HEK293 (cell line): Measurements from ENCODE around the gene ABCC10.
"Not testable (repeated sequence)": the region's sequence is repeated elsewhere in the genome, so short reads cannot be mapped to it uniquely, and the experiment has no call there.

Source experiments
- CTCF ChIA-PET: fragments of 350-600 bp; formaldehyde crosslinking; extraction: SDS; loops from one replicate; lab custom pipeline; 2021; ENCODE audit warnings: antibody characterized with exemption; lab: Yijun Ruan, JAX
- POLR2A ChIA-PET: fragments of 300-600 bp; formaldehyde crosslinking; extraction: SDS; loops from one replicate; lab custom pipeline; 2020; ENCODE audit warnings: antibody characterized with exemption, inconsistent platforms; lab: Yijun Ruan, JAX
- H3K27ac ChIP-seq: fragments of 200-500 bp; sonication (Bioruptor generic); 2 replicates; pipeline ENCODE4 v1.5.1; 2014; ENCODE audit warnings: low read depth, low read length, control low read depth, inconsistent platforms; ENCODE audit errors: extremely low read depth
- H3K36me3 ChIP-seq, 2 experiments: fragments of 200-500 bp in 1 of 2; sonication (Bioruptor generic) in 1 of 2; 1 replicate in 1 of 2; 2 replicates in 1 of 2; pipeline ENCODE4 v1.5.1; 2014 to 2017; ENCODE audit warnings: inconsistent platforms in 2 of 2, low read length in 2 of 2; ENCODE audit not compliant: control insufficient read depth in 2 of 2, insufficient read depth in 1 of 2
- H3K4me1 ChIP-seq: fragments of 200-500 bp; sonication (Bioruptor generic); 2 replicates; pipeline ENCODE4 v1.5.1; 2014; ENCODE audit warnings: mild to moderate bottlenecking, low read length, inconsistent platforms; ENCODE audit not compliant: control insufficient read depth, insufficient read depth
- H3K4me3 ChIP-seq: 2 replicates; pipeline ENCODE4 v1.5.1; 2011; ENCODE audit warnings: low read depth, mild to moderate bottlenecking, control low read depth, low read length, moderate library complexity
- H3K9me3 ChIP-seq: fragments of 200-500 bp; sonication (Bioruptor generic); 2 replicates; pipeline ENCODE4 v1.5.1; 2014; ENCODE audit warnings: low read depth, low read length, inconsistent platforms; ENCODE audit not compliant: control insufficient read depth, insufficient read depth
- SALL2 ChIP-seq: fragments of 450-650 bp; formaldehyde crosslinking; IDR thresholded peaks from 2 replicates; pipeline ENCODE4 v1.5.0; 2017; ENCODE audit warnings: missing biosample characterization, mild to moderate bottlenecking, missing genetic modification characterization, borderline replicate concordance
- ZNF112 ChIP-seq: fragments of 450-650 bp; formaldehyde crosslinking; IDR thresholded peaks from 2 replicates; pipeline ENCODE4 v1.5.0; 2017; ENCODE audit warnings: missing biosample characterization, missing genetic modification characterization
- ZNF121 ChIP-seq: fragments of 450-650 bp; formaldehyde crosslinking; IDR thresholded peaks from 2 replicates; pipeline ENCODE4 v1.5.1; 2016; ENCODE audit warnings: missing biosample characterization, missing genetic modification characterization
- ZNF138 ChIP-seq: fragments of 450-650 bp; formaldehyde crosslinking; IDR thresholded peaks from 2 replicates; pipeline ENCODE4 v1.5.1; 2016; ENCODE audit warnings: missing biosample characterization, missing genetic modification characterization, borderline replicate concordance
- ZNF221 ChIP-seq: fragments of 450-650 bp; formaldehyde crosslinking; IDR thresholded peaks from 2 replicates; pipeline ENCODE4 v1.5.1; 2017; ENCODE audit warnings: missing biosample characterization, missing genetic modification characterization, borderline replicate concordance
- ZNF473 ChIP-seq: fragments of 450-650 bp; formaldehyde crosslinking; IDR thresholded peaks from 2 replicates; pipeline ENCODE4 v1.5.1; 2017; ENCODE audit warnings: missing biosample characterization, missing genetic modification characterization
- ZNF488 ChIP-seq: fragments of 450-650 bp; formaldehyde crosslinking; IDR thresholded peaks from 2 replicates; pipeline ENCODE4 v1.5.1; 2016; ENCODE audit warnings: missing biosample characterization, missing genetic modification characterization
- ZNF501 ChIP-seq: fragments of 450-650 bp; formaldehyde crosslinking; IDR thresholded peaks from 2 replicates; pipeline ENCODE4 v1.5.1; 2016; ENCODE audit warnings: missing biosample characterization, missing genetic modification characterization
- ZNF654 ChIP-seq: fragments of 450-650 bp; formaldehyde crosslinking; IDR thresholded peaks from 2 replicates; pipeline ENCODE4 v1.5.1; 2016; ENCODE audit warnings: low read depth, missing biosample characterization, missing genetic modification characterization
- ZNF777 ChIP-seq: fragments of 450-650 bp; formaldehyde crosslinking; IDR thresholded peaks from 2 replicates; pipeline ENCODE4 v1.5.1; 2017; ENCODE audit warnings: missing biosample characterization, missing genetic modification characterization, borderline replicate concordance
- ZNF830 ChIP-seq: fragments of 450-650 bp; IDR thresholded peaks from 2 replicates; pipeline ENCODE4 v1.5.0; 2018; ENCODE audit warnings: missing biosample characterization, missing genetic modification characterization, low read depth, mild to moderate bottlenecking, moderate library complexity
- ZSCAN4 ChIP-seq: fragments of 450-650 bp; formaldehyde crosslinking; IDR thresholded peaks from 2 replicates; pipeline ENCODE4 v1.5.1; 2017; ENCODE audit warnings: missing biosample characterization, missing genetic modification characterization

The ABCC10 gene

GRCh38 chr6:43498291-43498690 is 71.0 kb downstream of the ABCC10 start:
- not testable (repeated sequence) for H3K4me1 ChIP-seq, H3K9me3 ChIP-seq, H3K27ac ChIP-seq, H3K4me3 ChIP-seq
- CTCF ChIA-PET: interaction anchor here (0.6 to 11.2 kb wide), 7 partner anchors 10 to 759 kb away, joined by 3 to 142 read pairs (median 6); partner anchors contain the start of genes DLK2, DNPH1 and LRRC73
- H3K36me3 ChIP-seq: peaks cover 9 to 75% of the 10 kb centered on the region in 2 experiments; a peak in 2 of 3 replicates
- TF ChIP-seq ZNF121 (tag by site-specific recombination): peak; percentile 64; the same call in 1 of the 2 replicates
- TF ChIP-seq, all 188 proteins: peak for 1; not testable (repeated sequence) for 187
- POLR2A ChIA-PET: not testable (repeated sequence)

- H3K4me1 ChIP-seq: peaks cover 7% of the 10 kb centered on the region
- TF ChIP-seq SALL2 (tag by site-specific recombination) (no peak), ZNF488 (tag by site-specific recombination) (no peak), ZNF473 (tag by site-specific recombination) (no peak), ZNF777 (tag by site-specific recombination) (no peak), ZNF112 (tag by site-specific recombination) (no peak), ZNF654 (tag by site-specific recombination) (no peak), ZSCAN4 (no peak), ZNF138 (tag by site-specific recombination) (no peak), ZNF221 (tag by site-specific recombination) (no peak), ZNF501 (tag by site-specific recombination) (no peak), ZNF830 (no peak)
- H3K36me3 ChIP-seq: peaks cover 13 to 72% of the 10 kb centered on the region in 2 experiments; a peak in 2 of 3 replicates
- CTCF ChIA-PET: interaction anchor here (0.6 to 11.2 kb wide), 4 partner anchors 9 to 270 kb away, joined by 3 to 142 read pairs (median 3); partner anchors contain the start of genes DNPH1 and LRRC73
- no peak overlapping the region for H3K4me3 ChIP-seq
- H3K9me3 ChIP-seq: no peaks in the 10 kb centered on the region
- POLR2A ChIA-PET: no interaction called here
- H3K27ac ChIP-seq: no peak overlapping the region
Observed at GRCh38 chr6:43499028-43499815, 71.9 kb downstream of the ABCC10 start.
